GM18511 (cell line): ENCODE results near the gene MSH3.
"Not testable (repeated sequence)": the region's sequence is repeated elsewhere in the genome, so short reads cannot be mapped to it uniquely, and the experiment has no call there.

Source experiments
- ATAC-seq: cut with Tn5 transposase; IDR thresholded peaks from one replicate; pipeline ENCODE4 v1.9.1; 2021; ENCODE audit warnings: mild to moderate bottlenecking, moderate library complexity; ENCODE audit not compliant: unreplicated experiment

MSH3 gene

GRCh38 chr5:80705216-80705769, 50.8 kb downstream of the MSH3 start:
- no peak for ATAC-seq

GRCh38 chr5:80705801-80706200, 51.3 kb downstream of the MSH3 start:
- no peak for ATAC-seq

- ATAC-seq = no peak
These were observed 52.5 kb downstream of the MSH3 start for GRCh38 chr5:80706835-80707447.

- ATAC-seq = no peak
These were observed 53.2 kb downstream of the MSH3 start for GRCh38 chr5:80707645-80708044.

GRCh38 chr5:80711216-80711615, 56.8 kb downstream of the MSH3 start:
- ATAC-seq = no peak

- no peak for ATAC-seq
These were observed 57.5 kb downstream of the MSH3 start for GRCh38 chr5:80711938-80712337.

GRCh38 chr5:80712919-80713318, 58.5 kb downstream of the MSH3 start:
- ATAC-seq = no peak

GRCh38 chr5:80713631-80714030, 59.2 kb downstream of the MSH3 start:
- ATAC-seq = no peak

GRCh38 chr5:80714570-80715298, 60.3 kb downstream of the MSH3 start:
- no peak for ATAC-seq

GRCh38 chr5:80715887-80716286, 61.4 kb downstream of the MSH3 start:
- no peak for ATAC-seq

GRCh38 chr5:80720181-80720580, 65.7 kb downstream of the MSH3 start:
- no peak for ATAC-seq

GRCh38 chr5:80722916-80723315, 68.5 kb downstream of the MSH3 start:
- ATAC-seq = no peak

GRCh38 chr5:80725446-80725845, 71.0 kb downstream of the MSH3 start:
- ATAC-seq = no peak

- ATAC-seq = no peak
These were observed 82.3 kb downstream of the MSH3 start for GRCh38 chr5:80736730-80737129.

- ATAC-seq = no peak
These were observed 84.0 kb downstream of the MSH3 start for GRCh38 chr5:80738466-80738865.

GRCh38 chr5:80739057-80739456, 84.6 kb downstream of the MSH3 start:
- no peak for ATAC-seq

GRCh38 chr5:80739496-80739895, 85.0 kb downstream of the MSH3 start:
- ATAC-seq = no peak

GRCh38 chr5:80739898-80740297, 85.4 kb downstream of the MSH3 start:
- ATAC-seq = no peak

- not testable (repeated sequence) for ATAC-seq
These were observed 86.0 kb downstream of the MSH3 start for GRCh38 chr5:80740488-80740887.

- no peak for ATAC-seq
These were observed 86.5 kb downstream of the MSH3 start for GRCh38 chr5:80740999-80741398.

GRCh38 chr5:80744149-80744548, 89.7 kb downstream of the MSH3 start:
- no peak for ATAC-seq

GRCh38 chr5:80745490-80745889, 91.0 kb downstream of the MSH3 start:
- no peak for ATAC-seq
